NCI-H748 (cell line): ENCODE results near the gene SPDYE1.
"Not testable (repeated sequence)": the region's sequence is repeated elsewhere in the genome, so short reads cannot be mapped to it uniquely, and the experiment has no call there.

ENCODE experiments used
- DNase-seq: peaks from one replicate; lab custom pipeline; 2025; ENCODE audit not compliant: unreplicated experiment; lab: John Stamatoyannopoulos, UW

SPDYE1 gene, protein sequence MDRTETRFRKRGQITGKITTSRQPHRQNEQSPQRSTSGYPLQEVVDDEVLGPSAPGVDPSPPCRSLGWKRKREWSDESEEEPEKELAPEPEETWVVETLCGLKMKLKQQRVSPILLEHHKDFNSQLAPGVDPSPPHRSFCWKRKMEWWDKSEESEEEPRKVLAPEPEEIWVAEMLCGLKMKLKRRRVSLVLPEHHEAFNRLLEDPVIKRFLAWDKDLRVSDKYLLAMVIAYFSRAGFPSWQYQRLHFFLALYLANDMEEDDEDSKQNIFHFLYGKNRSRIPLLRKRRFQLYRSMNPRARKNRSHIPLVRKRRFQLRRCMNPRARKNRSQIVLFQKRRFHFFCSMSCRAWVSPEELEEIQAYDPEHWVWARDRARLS

DNA sequence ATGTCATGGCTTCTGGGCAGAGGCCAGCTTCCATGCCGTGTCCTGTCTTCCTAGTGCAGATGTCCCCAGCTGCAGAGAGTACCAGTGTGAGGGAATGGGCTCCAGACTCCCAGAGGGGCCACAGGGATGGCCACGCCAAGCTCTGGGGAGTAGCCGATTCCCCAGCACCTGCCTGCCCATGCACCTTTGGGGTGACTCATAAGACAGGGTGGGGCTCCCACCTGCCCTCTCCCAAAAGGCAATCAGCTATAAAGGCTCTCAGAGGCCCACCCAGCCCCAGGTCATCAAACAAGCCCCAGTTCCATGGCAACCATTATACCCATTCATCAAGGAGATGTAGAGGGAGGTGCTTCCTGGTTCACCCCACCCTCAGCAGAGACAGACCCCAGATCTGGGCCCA, at the start of gene SPDYE1:
SPDYE1 (plus strand) TSS at position 366 of the 400 bp plus-strand sequence. CDS start 2,053 bp downstream, outside the sequence.
- DNase-seq = not testable (repeated sequence)

DNA sequence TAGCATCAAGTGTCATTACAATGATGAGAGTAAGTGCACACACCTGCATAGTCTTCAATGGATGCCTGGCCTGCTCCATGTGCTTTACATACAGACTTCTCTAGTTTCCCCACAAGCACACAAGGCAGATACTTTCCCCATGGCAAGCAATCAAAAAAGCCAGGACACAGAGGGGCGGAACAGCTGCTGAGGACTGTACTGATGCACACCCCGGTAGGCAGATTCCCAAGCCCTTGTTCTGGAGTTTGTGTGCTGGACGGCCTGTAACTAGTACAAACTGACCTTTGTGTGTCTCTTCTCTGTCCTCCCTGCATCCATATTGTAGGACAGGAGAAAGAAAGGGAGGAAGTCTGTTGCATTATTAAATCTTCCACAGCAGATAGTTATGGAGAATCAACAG, 45.7 kb upstream of the SPDYE1 start:
- DNase-seq = no peak

DNA sequence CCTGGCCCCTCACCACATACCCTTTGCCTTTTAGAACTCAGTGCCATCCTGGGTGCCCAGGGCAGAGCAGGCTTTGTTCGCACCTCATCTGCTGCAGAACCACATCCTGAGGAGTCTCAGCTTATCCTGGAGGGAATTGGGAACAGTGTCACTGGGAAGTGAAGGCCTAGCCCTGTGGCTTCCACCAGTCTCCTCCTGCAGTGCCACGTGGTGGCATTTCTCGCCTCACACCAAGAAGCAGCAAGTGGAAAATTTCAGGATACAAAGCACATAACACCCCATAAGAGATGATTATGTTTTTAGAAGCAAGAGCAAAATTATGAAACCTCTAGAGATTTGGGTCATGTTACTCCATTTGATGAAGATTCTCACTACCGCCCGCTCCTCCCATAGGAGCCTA, 44.6 kb upstream of the SPDYE1 start:
- no peak for DNase-seq

DNA sequence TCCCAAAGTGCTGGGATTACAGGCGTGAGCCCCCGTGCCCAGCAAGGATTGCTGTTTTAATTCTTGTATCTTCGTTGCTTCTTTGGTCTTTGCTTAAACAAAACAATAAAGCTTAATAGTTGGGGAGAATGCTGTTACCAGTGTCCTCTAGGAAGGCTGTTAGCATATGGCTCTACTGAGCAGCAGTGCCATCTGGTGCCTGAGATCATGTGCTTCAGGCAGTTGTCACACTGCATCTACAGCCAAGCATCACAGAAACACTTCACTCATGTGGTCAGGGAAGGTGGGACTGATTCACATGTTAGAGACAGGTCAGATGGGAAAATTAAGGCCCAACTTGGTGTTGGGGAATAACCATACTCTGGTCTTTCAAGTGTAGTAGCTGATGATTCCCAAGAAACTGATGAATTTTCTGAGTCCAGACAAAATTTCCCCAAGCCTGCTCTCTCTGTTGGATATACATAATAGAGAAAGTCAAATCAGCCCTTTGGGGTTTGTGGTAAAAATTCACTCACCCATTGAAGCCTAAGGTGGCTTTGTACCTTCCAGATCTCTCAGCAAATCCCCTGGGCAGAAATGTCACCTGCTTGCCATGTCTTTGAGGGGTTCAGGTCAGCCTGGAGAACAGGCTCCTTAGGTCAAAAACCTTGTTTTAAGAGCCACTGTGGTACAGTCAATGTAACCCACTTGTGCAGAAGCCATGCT, 43.0 kb upstream of the SPDYE1 start:
- peak; percentile 31 for DNase-seq

DNA sequence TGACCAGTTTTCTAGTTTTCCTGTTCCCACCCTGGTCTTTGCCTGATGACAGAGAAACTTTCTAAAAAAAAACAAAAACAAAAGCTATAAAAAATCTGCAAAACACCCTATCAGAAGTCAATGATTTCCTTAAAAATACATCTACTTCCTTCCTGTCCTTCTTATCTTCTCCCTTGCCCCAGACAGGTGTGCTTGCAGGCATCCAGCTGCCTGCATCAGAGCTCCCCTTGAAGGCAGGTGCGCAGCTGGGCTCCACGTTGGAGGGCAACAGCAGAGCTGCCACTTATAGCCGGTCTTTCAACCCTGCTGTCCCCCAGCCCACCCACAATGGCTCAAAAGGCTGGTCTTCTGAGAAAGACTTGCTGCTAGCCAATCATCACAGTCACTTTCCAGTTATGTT, 41.7 kb upstream of the SPDYE1 start:
- DNase-seq = no peak

DNA sequence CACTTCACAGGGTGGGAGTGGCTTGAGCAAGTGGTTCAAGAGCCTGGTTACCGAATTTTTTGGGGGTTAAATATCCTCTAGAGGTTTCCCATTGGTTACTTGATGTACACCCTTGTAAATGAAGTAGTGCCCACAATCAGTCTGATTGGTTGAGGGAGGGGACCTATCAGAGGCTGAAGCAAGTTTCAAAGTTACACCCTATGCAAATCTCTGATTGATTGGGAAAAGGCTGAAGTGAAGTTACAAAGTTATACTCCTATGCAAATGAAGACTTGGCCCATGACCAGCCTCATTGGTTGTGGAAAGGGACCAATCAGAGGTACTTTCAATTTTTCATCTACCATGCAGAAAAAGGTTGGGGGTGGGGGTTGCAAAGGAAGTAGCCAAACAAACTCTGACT, 36.8 kb upstream of the SPDYE1 start:
- no peak for DNase-seq

DNA sequence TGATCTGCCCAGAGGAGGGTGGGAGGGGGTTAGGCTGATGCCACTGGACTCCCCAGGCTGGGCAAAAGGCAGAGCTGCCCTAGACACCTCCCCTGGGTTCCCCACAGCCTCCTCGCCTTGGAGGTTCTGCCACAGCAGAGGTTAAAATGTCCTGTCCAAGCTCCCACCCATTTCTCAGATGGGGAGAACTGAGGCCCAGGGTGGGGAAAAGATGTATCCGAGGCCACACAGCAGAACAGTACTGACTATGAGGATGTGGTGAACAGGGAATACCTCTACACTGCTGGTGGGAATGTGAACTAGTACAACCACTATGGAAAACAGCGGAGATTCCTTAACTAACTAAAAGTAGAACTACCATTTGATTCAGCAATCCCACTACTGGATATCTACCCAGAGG, 31.3 kb upstream of the SPDYE1 start:
- not testable (repeated sequence) for DNase-seq

DNA sequence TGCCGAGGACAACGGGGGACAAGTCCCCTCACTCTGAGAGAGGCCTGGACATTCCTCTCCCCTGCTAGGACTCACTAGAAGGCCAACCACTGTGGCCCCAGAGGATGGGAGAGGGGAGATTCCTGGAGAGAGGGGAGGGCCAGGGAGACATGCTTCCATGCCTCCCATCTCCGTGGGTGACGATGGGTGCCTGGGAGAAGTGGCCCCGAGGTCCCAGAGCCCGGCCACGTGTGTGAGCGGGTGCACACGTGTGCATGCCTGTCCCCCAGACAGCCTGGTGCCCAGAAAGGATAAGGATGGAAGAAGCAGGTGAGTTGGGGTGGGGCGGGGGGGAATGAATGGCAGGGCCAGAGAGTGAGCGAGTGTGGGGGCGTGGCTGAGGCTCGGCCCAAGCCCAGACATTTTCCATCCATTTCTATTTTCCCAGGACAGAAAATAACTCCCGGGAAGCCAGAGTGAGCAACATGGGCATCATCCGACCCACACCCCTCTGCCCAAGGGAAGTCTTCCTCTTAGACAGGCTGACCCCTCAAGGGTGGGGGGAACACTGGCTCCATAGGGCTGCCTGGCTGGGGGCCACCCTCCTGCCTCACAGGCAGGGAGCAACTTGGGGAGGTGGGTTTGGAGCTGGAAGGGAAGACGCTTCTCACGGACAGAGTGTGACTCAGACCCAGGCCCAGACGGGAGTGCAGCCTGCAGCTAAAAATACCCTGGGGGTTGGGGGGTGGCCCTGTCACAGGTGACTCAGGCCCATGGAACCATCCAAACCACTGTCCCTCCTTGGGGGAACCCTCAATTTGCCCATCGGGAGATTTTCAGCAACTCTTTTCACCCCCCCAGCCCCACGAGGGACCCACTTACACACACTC, 29.3 kb upstream of the SPDYE1 start:
- DNase-seq = not testable (repeated sequence)

DNA sequence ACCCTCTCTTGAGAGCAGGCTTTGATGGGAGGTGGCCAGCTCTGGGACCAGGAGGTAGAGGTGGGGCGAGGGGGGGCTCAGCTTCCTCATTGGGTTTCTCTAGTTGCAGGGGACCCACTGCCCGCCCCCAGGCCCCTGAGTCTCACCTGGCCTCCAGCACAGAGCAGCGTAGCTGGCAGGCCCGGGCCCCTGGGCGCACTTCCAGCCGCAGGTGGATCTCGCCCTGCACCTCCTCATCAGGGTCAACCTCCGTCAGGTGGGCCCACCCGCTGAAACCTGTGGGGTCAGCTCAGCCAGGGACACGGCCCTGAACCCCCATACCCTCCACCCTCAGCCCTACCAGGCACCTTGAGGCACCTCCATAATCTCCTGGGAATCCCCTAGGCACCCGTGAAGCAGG, 28.1 kb upstream of the SPDYE1 start:
- not testable (repeated sequence) for DNase-seq

DNA sequence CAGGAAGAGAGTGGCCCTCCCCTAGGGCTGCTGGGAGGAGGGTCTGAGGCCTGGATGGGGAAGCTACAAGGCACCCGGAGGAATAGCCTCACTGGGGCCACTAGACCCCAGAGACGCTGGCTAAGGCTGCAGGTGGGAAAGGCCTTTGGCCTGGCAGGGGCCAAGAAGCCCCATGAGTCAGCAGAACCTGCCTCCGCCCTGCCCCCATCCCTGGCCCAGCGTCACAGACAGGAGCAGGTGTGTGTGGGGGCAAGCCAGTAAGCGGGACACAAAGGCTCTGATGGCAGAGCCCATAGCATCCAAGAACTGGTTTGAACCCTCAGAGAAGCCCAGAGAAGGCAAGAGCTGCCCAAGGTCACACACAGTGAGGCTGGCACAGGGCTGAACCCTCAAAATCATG, 27.0 kb upstream of the SPDYE1 start:
- not testable (repeated sequence) for DNase-seq

DNA sequence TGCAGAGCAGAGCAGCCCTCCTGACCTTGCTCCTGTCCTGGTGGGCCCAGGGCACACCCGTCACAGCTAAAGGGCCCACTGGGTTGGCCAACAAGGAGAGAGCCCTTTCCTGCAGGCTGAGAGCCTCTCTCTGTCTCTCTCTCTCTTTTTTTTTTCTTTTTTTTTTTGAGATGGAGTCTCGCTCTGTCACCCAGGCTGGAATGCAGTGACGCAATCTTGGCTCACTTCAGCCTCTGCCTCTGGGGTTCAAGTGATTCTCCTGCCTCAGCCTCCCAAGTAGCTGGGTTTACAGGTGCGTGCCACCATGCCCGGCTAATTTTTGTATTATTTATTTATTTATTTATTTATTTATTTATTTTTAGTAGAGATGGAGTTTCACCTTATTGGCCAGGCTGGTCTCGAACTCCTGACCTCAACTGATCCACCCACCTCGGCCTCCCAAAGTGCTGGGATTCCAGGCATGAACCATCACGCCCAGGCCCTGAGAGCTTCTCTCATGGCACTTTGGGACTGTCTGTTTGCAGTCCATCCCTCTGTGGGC, 23.6 kb upstream of the SPDYE1 start:
- DNase-seq = not testable (repeated sequence)

DNA sequence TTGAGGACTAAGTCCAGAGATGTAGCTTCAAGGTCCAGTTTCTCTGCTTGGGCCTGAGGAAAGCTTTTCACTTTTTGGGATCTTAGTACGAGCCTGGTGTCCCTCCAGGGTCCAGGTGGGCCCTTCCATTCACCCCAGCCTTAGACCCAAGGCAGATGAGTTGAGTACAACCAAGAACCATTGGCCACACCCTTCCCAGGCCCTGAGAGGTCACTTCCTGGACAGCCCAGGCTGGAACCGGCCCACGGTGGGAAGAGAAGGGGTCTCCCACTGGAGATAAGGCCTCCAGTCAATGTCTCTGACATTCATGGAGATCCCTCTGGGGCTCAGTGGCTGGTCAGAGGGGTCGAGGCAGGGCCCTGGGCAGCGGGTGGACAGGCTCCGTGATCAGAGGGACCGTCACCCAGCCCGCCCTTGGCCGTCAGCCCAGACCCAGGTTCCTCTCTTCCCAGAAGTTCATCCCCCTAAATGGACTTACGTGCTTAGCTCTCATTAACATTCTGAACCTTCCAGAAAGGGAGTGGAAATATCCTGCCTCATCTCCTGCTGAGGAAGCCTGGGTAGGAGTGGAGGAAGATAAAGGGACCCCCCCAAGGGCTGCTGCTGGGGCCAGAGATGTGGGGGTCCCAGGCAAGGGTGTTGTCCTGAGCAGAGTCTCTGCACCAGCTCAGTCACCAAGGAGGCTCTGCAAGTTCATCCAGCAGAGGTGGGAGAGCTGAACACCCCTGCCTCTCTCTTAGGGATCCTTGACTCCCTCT, 22.8 kb upstream of the SPDYE1 start:
- not testable (repeated sequence) for DNase-seq

DNA sequence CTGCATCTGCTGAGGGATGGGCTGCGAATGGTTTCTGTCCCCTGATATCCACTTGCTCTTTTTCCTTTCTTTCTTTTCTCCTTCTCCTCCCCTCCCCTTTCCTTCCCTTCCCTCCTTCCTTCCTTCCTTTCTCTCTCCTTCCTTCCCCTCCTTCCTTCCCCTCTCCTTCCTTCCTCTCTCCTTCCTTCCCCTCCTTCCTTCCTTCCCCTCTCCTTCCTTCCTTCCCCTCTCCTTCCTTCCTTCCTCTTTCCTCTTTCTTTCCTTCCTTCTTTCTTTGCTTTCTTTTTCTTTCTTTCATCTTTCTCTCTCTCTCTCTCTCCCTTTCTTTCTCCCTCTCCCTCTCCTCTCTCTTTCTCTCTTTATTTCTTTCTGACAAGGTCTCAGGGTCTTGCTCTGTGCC, 20.2 kb upstream of the SPDYE1 start:
- DNase-seq = no peak

DNA sequence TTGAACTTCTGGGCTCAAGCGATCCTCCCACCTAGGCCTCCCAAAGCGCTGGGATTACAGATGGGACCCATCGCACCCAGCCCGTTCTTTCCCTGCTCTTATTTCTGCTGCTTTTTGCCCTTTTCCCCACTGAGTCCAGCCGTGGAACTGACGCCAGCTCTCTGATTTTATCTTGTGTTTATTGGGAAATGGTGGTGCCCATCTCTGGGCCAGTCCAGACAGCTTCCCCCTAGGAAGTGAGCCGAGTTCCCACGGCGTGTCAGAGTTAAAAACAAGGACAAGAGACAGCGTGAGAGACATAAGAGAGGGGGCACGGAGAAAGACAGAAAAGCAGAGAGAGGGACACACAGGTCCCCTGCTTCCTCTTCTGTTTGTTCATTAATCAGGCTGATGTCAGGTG, 19.6 kb upstream of the SPDYE1 start:
- not testable (repeated sequence) for DNase-seq

DNA sequence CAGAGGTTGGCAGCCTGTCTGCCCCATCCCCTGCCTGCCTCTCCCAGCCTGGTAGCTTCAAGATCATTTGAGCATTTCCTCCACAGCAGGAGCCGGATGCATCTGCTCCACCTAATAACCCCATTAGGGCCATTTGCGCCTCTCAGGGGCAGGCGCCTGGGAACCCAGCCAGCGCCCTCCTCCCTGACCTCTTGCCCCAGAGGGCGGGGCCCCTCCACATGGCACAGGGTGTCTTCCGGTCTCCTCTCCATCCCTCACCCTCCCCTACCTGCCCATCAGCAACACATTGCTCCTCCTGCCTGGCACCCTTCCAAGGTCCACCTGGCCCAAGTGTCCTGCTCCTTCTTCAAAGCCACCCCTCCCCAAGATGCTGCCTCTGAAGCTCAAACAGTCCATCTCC, 14.8 kb upstream of the SPDYE1 start:
- DNase-seq = not testable (repeated sequence)

DNA sequence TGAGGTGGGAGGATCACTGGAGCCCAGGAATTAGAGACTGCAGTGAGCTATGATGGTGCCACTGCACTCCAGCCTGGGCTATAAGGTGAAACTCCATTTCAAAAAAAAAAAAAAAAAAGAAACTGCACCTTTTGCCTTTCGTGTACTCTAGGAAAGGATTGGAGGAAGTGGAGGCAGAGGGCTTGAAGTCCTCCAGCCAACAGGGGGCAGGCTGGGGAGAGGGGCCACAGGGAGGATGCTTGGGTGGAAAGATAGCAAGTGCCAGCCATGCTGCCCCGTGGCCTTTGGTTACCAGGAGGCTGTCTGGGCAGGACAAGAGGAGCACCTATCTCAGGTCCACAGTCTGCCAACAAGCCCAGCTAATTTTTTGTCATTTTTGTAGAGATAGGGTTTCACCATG, 14.0 kb upstream of the SPDYE1 start:
- not testable (repeated sequence) for DNase-seq

DNA sequence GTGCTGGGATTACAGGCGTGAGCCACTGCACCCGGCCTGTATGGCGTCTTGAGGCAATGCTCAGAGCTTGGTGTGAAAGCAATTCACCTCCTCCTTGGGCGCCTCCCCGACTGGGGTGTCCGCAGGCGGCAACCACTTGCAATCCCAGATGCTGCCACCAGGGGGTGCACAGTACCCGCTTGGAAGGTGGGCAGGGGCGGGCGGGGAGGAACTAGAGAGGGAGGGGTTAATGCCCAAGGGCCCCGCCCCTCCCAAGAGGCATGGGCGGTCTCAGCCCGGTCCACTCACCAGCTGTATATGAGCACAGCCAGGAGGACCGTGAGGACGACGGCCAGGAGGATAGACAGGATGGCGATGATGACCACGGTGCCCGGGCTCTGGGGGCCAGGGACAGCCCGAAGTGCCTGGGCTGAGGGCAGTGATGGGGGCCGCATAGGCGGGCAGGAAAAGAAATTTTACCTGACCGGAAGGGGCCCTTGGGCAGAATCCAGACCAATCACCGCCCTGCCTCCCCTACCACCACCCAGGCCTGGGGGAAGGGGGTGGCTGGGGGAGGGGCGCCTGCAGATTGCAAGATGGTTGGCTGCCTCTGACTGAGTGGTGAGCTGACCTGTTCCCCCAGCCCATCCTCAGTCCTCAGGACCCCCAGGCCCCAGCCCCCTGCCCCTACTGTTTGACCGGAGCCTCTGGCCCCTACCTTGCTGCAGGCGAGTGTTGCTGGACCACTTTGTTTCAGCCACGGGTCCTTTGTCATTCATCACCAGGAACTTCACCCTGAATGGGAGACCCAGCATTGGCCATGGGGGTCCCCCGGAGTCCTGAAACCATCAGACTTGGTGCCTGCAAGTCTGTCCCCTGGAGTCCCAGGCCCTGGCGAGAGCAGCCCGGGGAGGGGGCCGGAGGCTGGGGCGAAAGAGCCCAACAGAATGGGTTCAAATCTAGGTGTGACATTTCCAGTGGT, 11.5 kb upstream of the SPDYE1 start:
- peak; percentile 69 for DNase-seq

DNA sequence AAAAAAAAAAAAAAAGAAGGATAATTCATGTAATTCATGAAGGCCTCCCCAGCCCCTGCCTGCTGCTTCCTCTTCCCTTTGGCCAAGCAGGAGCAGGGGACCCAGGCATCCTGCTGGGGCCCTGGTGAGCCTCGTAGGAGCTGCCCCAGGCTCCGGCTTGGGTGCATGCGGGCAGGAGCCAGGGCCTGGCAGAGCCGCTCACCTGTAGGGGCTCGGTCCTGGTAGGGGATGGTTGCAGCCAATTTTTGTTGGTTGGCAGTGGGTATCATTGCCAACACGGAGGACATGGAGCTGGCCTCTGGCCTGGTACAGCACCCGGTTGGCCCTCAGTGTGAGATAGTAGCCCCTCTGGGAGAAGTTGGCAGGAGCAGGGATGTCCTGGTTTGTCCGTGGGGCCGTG, 10.2 kb upstream of the SPDYE1 start:
- DNase-seq = not testable (repeated sequence)

DNA sequence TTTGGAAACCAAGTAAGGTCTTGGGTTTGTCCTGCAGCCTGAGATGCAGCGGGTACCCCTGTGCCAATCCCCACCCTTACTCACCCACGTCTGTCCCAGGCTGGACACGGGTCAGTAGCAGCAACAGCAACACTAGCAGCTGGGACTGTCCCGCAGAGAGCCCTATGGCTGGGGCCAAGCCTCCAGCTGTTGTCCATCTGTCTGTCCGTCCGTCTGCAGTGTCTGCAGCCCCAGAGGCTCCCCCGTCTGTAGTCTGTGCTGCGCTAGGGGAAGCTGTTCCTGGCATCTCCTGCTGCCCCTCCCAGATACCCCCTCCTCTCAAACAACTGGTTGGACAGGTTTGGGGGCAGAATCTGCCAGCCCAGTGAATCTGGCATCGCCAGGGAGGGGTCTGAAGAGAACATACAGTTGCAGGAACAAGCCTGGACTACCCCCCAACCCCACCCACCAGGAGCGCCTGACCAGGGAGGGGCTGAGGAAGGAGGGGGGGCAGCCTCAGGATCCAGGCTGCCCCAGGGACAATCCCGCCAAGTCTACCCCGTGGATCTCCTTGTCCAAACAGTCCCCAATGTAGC, 7.6 kb upstream of the SPDYE1 start:
- peak; percentile 39 for DNase-seq
